Glutamatergic neuron (in vitro differentiated cells): ENCODE results near the gene DOCK1. TPM values are rescaled to one million over a fixed set of nuclear protein-coding genes. Genes with fewer than 3 reads are reported as not detected.

Experiments
- DNase-seq: peaks from one replicate; pipeline ENCODE4 v3.0.0; 2022
- H3K27ac Mint-ChIP-seq: one replicate; pipeline ENCODE4 v1.8.0; 2020; ENCODE audit warnings: mild to moderate bottlenecking, mixed read lengths, inconsistent platforms; ENCODE audit not compliant: unreplicated experiment
- H3K27me3 Mint-ChIP-seq: one replicate; pipeline ENCODE4 v1.8.0; 2020; ENCODE audit warnings: mild to moderate bottlenecking, moderate library complexity, mixed read lengths, inconsistent platforms; ENCODE audit not compliant: unreplicated experiment
- H3K36me3 Mint-ChIP-seq: one replicate; pipeline ENCODE4 v1.8.0; 2020; ENCODE audit warnings: mild to moderate bottlenecking, mixed read lengths, inconsistent platforms; ENCODE audit not compliant: unreplicated experiment
- H3K4me1 Mint-ChIP-seq: one replicate; pipeline ENCODE4 v1.8.0; 2020; ENCODE audit warnings: mild to moderate bottlenecking, low read depth, mixed read lengths, inconsistent platforms; ENCODE audit not compliant: unreplicated experiment
- H3K4me3 Mint-ChIP-seq: one replicate; pipeline ENCODE4 v1.8.0; 2020; ENCODE audit warnings: mild to moderate bottlenecking, mixed read lengths, inconsistent platforms; ENCODE audit not compliant: unreplicated experiment
- H3K9me3 Mint-ChIP-seq: one replicate; pipeline ENCODE4 v1.8.0; 2020; ENCODE audit warnings: mild to moderate bottlenecking, moderate library complexity, mixed read lengths, inconsistent platforms; ENCODE audit not compliant: unreplicated experiment
- CTCF ChIP-seq: fragments of 200-600 bp; sonication (generic); IDR thresholded peaks from one replicate; pipeline ENCODE4 v1.5.0; 2021; ENCODE audit not compliant: partially characterized antibody, unreplicated experiment
- total RNA-seq: library from RNA; stranded (reverse); fragmentation: NEBNext Ultra II Directional; extraction: Animal tissue kit (Norgen Biotek cat#: 25700); gene quantifications from one replicate; pipeline ENCODE4 v1.2.1, GENCODE V29; 2021; ENCODE audit not compliant: unreplicated experiment

The DOCK1 gene
- total RNA-seq, 1 donor from 2014 or later, result 19.7 TPM

DNA sequence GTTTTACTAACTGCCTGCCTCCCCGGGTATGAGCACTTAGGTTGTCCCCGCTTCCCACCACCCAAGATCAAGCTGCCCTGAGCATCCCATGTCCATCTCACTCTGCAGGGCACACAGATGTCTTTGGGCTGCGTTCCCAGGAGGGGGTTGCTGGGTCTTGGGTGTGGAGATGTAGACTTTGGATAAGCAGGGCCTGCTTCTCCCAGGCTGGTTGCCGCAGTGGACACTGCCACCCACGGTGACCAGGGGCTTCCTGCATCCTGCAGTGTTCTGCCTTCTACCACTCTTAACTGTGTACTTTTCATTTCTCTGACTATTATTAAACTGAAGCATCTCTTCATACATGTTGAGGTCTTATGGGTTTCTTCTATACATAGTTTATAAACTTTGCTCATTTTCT lies 70.0 kb downstream of the DOCK1 start:
- DNase-seq, result no peak
- Mint-ChIP-seq H3K4me1 (peaks cover 13% of the 10 kb centered on the region), H3K27me3 (no peaks in the 10 kb centered on the region)

GRCh38 chr10:126977216-126977615 lies 72.0 kb downstream of the DOCK1 start:
- peaks cover 3% of the 10 kb centered on the region for H3K9me3 Mint-ChIP-seq
- TF ChIP-seq CTCF, result no peak
- H3K4me1 Mint-ChIP-seq, result peaks cover 13% of the 10 kb centered on the region
- H3K27me3 Mint-ChIP-seq, result no peaks in the 10 kb centered on the region
- H3K27ac Mint-ChIP-seq, result no peak overlapping the region
- no peak for DNase-seq
- no peaks in the 10 kb centered on the region for H3K36me3 Mint-ChIP-seq
- no peak overlapping the region for H3K4me3 Mint-ChIP-seq

More for the DNA sequence above, 70.0 kb downstream of the DOCK1 start:
- TF ChIP-seq CTCF, result no peak
- Mint-ChIP-seq H3K9me3 (no peaks in the 10 kb centered on the region), H3K36me3 (no peaks in the 10 kb centered on the region), H3K4me3 (no peak overlapping the region), H3K27ac (no peak overlapping the region)

GRCh38 chr10:126979311-126979710 lies 74.1 kb downstream of the DOCK1 start:
- no peaks in the 10 kb centered on the region for H3K36me3 Mint-ChIP-seq

DNA sequence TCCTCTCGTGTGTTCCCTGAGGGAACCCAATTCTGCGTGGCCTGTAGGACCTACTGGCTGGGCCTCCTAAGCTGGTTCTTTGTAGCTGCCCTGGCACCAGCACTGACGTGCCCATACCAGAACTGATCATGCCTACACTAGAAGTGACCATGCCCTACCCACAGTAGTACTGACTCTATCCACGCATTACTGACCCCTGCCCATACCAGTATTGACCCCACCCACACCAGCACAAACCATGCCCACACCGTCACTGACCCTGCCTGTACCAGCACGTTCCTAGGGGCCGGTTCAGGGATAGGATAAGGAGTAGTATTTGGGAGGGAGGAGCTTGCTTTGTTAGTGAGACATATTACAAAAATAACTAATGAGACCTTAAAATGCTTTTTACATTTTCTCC lies 88.0 kb downstream of the DOCK1 start:
- H3K4me3 Mint-ChIP-seq, result no peak overlapping the region
- peaks cover 9% of the 10 kb centered on the region for H3K36me3 Mint-ChIP-seq

More at GRCh38 chr10:126979311-126979710, 74.1 kb downstream of the DOCK1 start:
- Mint-ChIP-seq H3K27me3 (no peaks in the 10 kb centered on the region), H3K9me3 (peaks cover 3% of the 10 kb centered on the region), H3K4me3 (no peak overlapping the region), H3K4me1 (peaks cover 10% of the 10 kb centered on the region), H3K27ac (no peak overlapping the region)
- DNase-seq, result no peak
- TF ChIP-seq CTCF, result no peak

More for the DNA sequence above, 88.0 kb downstream of the DOCK1 start:
- no peak for TF ChIP-seq CTCF
- DNase-seq, result no peak
- H3K27me3 Mint-ChIP-seq, result peaks cover 2% of the 10 kb centered on the region
- H3K4me1 Mint-ChIP-seq, result no peaks in the 10 kb centered on the region
- H3K9me3 Mint-ChIP-seq, result peaks cover 3% of the 10 kb centered on the region
- H3K27ac Mint-ChIP-seq, result no peak overlapping the region
